ENCODE results near the gene KLF7.

- TF ChIP-seq CTCF (IDR thresholded peaks at IDR 0.05) (no peak), ZFX (IDR thresholded peaks at IDR 0.05; ENCODE audit: borderline replicate concordance) (no peak)
These were observed 125.1 kb downstream of the KLF7 start for GRCh38 chr2:207040696-207041095.

All from 22Rv1 (cell line).